GM21526 (cell line): ENCODE results near the gene COL6A5.
"Not testable (repeated sequence)": the region's sequence is repeated elsewhere in the genome, so short reads cannot be mapped to it uniquely, and the experiment has no call there.

Experiments used
- ATAC-seq: cut with Tn5 transposase; IDR thresholded peaks from one replicate; pipeline ENCODE4 v1.9.1; 2021; ENCODE audit warnings: moderate library complexity; ENCODE audit not compliant: unreplicated experiment, low FRiP score

COL6A5 gene

GRCh38 chr3:130433306-130433705 lies 87.8 kb downstream of the COL6A5 start:
- ATAC-seq, result no peak

- ATAC-seq, result no peak
Measured at GRCh38 chr3:130442284-130442683, 96.8 kb downstream of the COL6A5 start.

GRCh38 chr3:130446840-130447239 lies 101.4 kb downstream of the COL6A5 start:
- ATAC-seq, result not testable (repeated sequence)

- not testable (repeated sequence) for ATAC-seq
Measured at GRCh38 chr3:130448155-130448554, 102.7 kb downstream of the COL6A5 start.

- no peak for ATAC-seq
Measured at GRCh38 chr3:130456540-130456939, 111.1 kb downstream of the COL6A5 start.

- no peak for ATAC-seq
Measured at GRCh38 chr3:130457671-130458070, 112.2 kb downstream of the COL6A5 start.

GRCh38 chr3:130459944-130460343 lies 114.5 kb downstream of the COL6A5 start:
- ATAC-seq, result no peak

GRCh38 chr3:130462089-130462488 lies 116.6 kb downstream of the COL6A5 start:
- no peak for ATAC-seq

- no peak for ATAC-seq
Measured at GRCh38 chr3:130463221-130463620, 117.7 kb downstream of the COL6A5 start.

GRCh38 chr3:130465521-130465920 lies 120.0 kb downstream of the COL6A5 start:
- no peak for ATAC-seq

GRCh38 chr3:130468311-130468710 lies 122.8 kb downstream of the COL6A5 start:
- ATAC-seq, result no peak

GRCh38 chr3:130470126-130470525 lies 124.7 kb downstream of the COL6A5 start:
- no peak for ATAC-seq

GRCh38 chr3:130473416-130473815 lies 127.9 kb downstream of the COL6A5 start:
- ATAC-seq, result no peak

- ATAC-seq, result no peak
Measured at GRCh38 chr3:130480736-130481135, 135.3 kb downstream of the COL6A5 start.

- no peak for ATAC-seq
Measured at GRCh38 chr3:130488288-130488687, 142.8 kb downstream of the COL6A5 start.

GRCh38 chr3:130488769-130489450 lies 143.4 kb downstream of the COL6A5 start:
- no peak for ATAC-seq

- no peak for ATAC-seq
Measured at GRCh38 chr3:130490241-130490640, 144.8 kb downstream of the COL6A5 start.

GRCh38 chr3:130491431-130491830 lies 146.0 kb downstream of the COL6A5 start:
- ATAC-seq, result no peak

- ATAC-seq, result no peak
Measured at GRCh38 chr3:130504701-130505100, 159.2 kb downstream of the COL6A5 start.

- ATAC-seq, result no peak
Measured at GRCh38 chr3:130506031-130506430, 160.6 kb downstream of the COL6A5 start.

- ATAC-seq, result no peak
Measured at GRCh38 chr3:130507746-130508145, 162.3 kb downstream of the COL6A5 start.

GRCh38 chr3:130509008-130509407 lies 163.5 kb downstream of the COL6A5 start:
- no peak for ATAC-seq

GRCh38 chr3:130514681-130515080 lies 169.2 kb downstream of the COL6A5 start:
- no peak for ATAC-seq
